ENCODE results near the gene HEATR1.
"Not testable (repeated sequence)": the region's sequence is repeated elsewhere in the genome, so short reads cannot be mapped to it uniquely, and the experiment has no call there.

The HEATR1 gene

GRCh38 chr1:236509203-236509602 lies 95.1 kb downstream of the HEATR1 start:
- DNase-seq, result no peak

DNA sequence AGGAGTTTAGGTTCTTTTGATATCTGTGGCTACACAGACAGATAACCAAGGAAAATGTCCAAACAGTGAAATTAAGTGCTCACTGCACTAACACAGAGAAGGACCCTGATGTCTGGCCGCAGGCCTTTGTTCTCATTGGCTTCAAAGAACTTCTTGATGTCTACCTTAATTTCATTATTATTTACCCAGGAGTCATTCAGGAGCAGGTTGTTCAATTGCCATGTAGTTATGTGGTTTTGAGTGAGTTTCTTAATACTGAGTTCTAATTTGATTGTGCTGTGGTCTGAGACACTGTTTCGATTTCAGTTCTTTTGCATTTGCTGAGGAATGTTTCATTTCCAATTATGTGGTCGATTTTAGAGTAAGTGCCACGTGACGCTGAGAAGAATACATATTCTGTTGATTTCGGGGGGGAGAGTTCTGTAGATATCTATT lies 95.7 kb downstream of the HEATR1 start:
- no peak for DNase-seq

GRCh38 chr1:236507022-236507700 lies 97.2 kb downstream of the HEATR1 start:
- DNase-seq, result no peak

GRCh38 chr1:236504338-236504737 lies 100.0 kb downstream of the HEATR1 start:
- DNase-seq, result not testable (repeated sequence)

GRCh38 chr1:236502972-236503639 lies 101.2 kb downstream of the HEATR1 start:
- DNase-seq, result peak; percentile 65

- DNase-seq, result no peak
Observed at GRCh38 chr1:236502579-236502971, 101.7 kb downstream of the HEATR1 start.

- DNase-seq, result no peak
Observed at GRCh38 chr1:236501093-236501492, 103.2 kb downstream of the HEATR1 start.

Measured in NCI-H146 (cell line).